SK-N-SH (cell line): Measurements from ENCODE around the gene CD81. TPM values are rescaled to one million over a fixed set of nuclear protein-coding genes. Genes with fewer than 3 reads are reported as not detected.

ENCODE experiments used
- CTCF ChIA-PET: fragments of 300-600, 350-600 bp; formaldehyde crosslinking; extraction: SDS; loops from one replicate; lab custom pipeline; 2021; lab: Yijun Ruan, JAX
- POLR2A ChIA-PET: fragments of 350-600 bp; sonication (Branson Sonifier 250); formaldehyde crosslinking; extraction: SDS; loops from one replicate; lab custom pipeline; 2020; ENCODE audit warnings: antibody characterized with exemption, inconsistent platforms; lab: Yijun Ruan, JAX
- DNase-seq: peaks from one replicate; pipeline ENCODE4 v3.0.0; 2012
- H2AFZ ChIP-seq: fragments of 200-600 bp; sonication (generic); 2 replicates; pipeline ENCODE4 v1.8.1; 2016; ENCODE audit warnings: antibody characterized with exemption, mild to moderate bottlenecking, low read depth
- H3F3A ChIP-seq: fragments of 200-600 bp; sonication (generic); replicated peaks from 2 replicates; pipeline ENCODE3; 2016; ENCODE audit warnings: antibody characterized with exemption, mild to moderate bottlenecking; ENCODE audit not compliant: insufficient read depth
- H3K27ac ChIP-seq, 2 experiments: fragments of 200-500 bp in 1 of 2; fragments of 200-600 bp in 1 of 2; sonication (Bioruptor generic) in 1 of 2; sonication (generic), shearing (Covaris generic) in 1 of 2; 2 replicates each; pipeline versions ENCODE4 v1.5.1 to v1.6.1; 2014 to 2016; ENCODE audit warnings: low read depth in 2 of 2, inconsistent platforms in 1 of 2, low read length in 1 of 2, mild to moderate bottlenecking in 1 of 2, mixed read lengths in 1 of 2
- H3K27me3 ChIP-seq: fragments of 200-600 bp; sonication (generic), shearing (Covaris generic); 2 replicates; pipeline ENCODE4 v1.6.1; 2016; ENCODE audit warnings: mixed run types; ENCODE audit not compliant: insufficient read depth
- H3K36me3 ChIP-seq, 2 experiments: fragments of 200-500 bp in 1 of 2; fragments of 200-600 bp in 1 of 2; sonication (Bioruptor generic) in 1 of 2; sonication (generic) in 1 of 2; replicated peaks in 1 of 2; 2 replicates each; pipeline versions ENCODE3 to v1.5.1; 2014 to 2016; ENCODE audit warnings: low read length in 1 of 2, mild to moderate bottlenecking in 1 of 2; ENCODE audit not compliant: insufficient read depth in 2 of 2, control insufficient read depth in 1 of 2
- H3K4me1 ChIP-seq, 2 experiments: fragments of 200-500 bp in 1 of 2; fragments of 200-600 bp in 1 of 2; sonication (Bioruptor generic) in 1 of 2; sonication (generic), shearing (Covaris generic) in 1 of 2; 2 replicates each; pipeline versions ENCODE4 v1.5.1 to v1.6.1; 2014 to 2016; ENCODE audit warnings: low read depth in 1 of 2, low read length in 1 of 2, mixed run types in 1 of 2; ENCODE audit not compliant: insufficient read depth in 2 of 2, control insufficient read depth in 1 of 2
- H3K4me2 ChIP-seq: fragments of 200-600 bp; sonication (generic), shearing (Covaris generic); 2 replicates; pipeline ENCODE4 v1.6.1; 2017; ENCODE audit warnings: mixed run types
- H3K4me3 ChIP-seq, 2 experiments: fragments of 200-500 bp in 1 of 2; fragments of 200-600 bp in 1 of 2; sonication (Bioruptor generic) in 1 of 2; sonication (generic), shearing (Covaris generic) in 1 of 2; 2 replicates each; pipeline versions ENCODE4 v1.5.1 to v1.8.1; 2014 to 2016; ENCODE audit warnings: low read depth in 2 of 2, inconsistent platforms in 1 of 2, low read length in 1 of 2, mild to moderate bottlenecking in 1 of 2, mixed read lengths in 1 of 2, moderate library complexity in 1 of 2
- H3K79me2 ChIP-seq: fragments of 200-600 bp; sonication (generic); 2 replicates; pipeline ENCODE4 v1.8.1; 2017; ENCODE audit warnings: mild to moderate bottlenecking; ENCODE audit not compliant: insufficient read depth
- H3K9ac ChIP-seq: fragments of 200-600 bp; sonication (generic); 2 replicates; pipeline ENCODE4 v1.6.1; 2017; ENCODE audit warnings: mixed run types
- H3K9me2 ChIP-seq: fragments of 200-600 bp; sonication (generic); 2 replicates; pipeline ENCODE4 v1.6.1; 2017; ENCODE audit warnings: mixed run types
- H3K9me3 ChIP-seq: fragments of 200-600 bp; sonication (generic); 2 replicates; pipeline ENCODE4 v1.6.1; 2017; ENCODE audit warnings: mixed run types, mild to moderate bottlenecking, moderate library complexity
- H4K20me1 ChIP-seq: fragments of 200-600 bp; sonication (generic); 2 replicates; pipeline ENCODE4 v1.6.1; 2017; ENCODE audit warnings: mild to moderate bottlenecking, mixed run types; ENCODE audit not compliant: insufficient read depth
- GABPA ChIP-seq: IDR thresholded peaks from 2 replicates; pipeline ENCODE4 v1.4.0; 2012; ENCODE audit warnings: low read depth, mild to moderate bottlenecking
- JUND ChIP-seq: IDR thresholded peaks from 2 replicates; pipeline ENCODE4 v1.4.0; 2012
- NRF1 ChIP-seq: IDR thresholded peaks from 2 replicates; pipeline ENCODE4 v1.6.1; 2012; ENCODE audit warnings: low read depth, mild to moderate bottlenecking, low read length
- POLR2AphosphoS5 ChIP-seq: IDR thresholded peaks from 2 replicates; pipeline ENCODE4 v1.6.1; 2012; ENCODE audit warnings: low read depth, low read length
- TCF12 ChIP-seq: IDR thresholded peaks from 2 replicates; pipeline ENCODE4 v1.4.0; 2012
- TEAD4 ChIP-seq: IDR thresholded peaks from 2 replicates; pipeline ENCODE4 v1.4.0; 2012; ENCODE audit warnings: mild to moderate bottlenecking, borderline replicate concordance; ENCODE audit not compliant: insufficient read depth
- USF2 ChIP-seq: fragments of 150-350 bp; IDR thresholded peaks from 2 replicates; pipeline ENCODE4 v1.6.1; 2017; ENCODE audit warnings: antibody characterized with exemption, low read length, low read depth, borderline replicate concordance
- WGBS: methylation state at CpG from one replicate; pipeline ENCODE4 v1.1.6; 2017; ENCODE audit warnings: low lambda C conversion rate; 5-methylcytosine and 5-hydroxymethylcytosine counted together
- polyA plus RNA-seq, 3 experiments: library from polyadenylated mRNA; depleted of rRNA; stranded (reverse); fragments of >200 nt; gene quantifications; 2 replicates each; pipeline ENCODE4 v1.2.3, GENCODE V29; 2012
- small RNA-seq, 7 experiments: library from RNA; depleted of rRNA; stranded (forward); fragments of <200 nt; gene quantifications; one replicate each; pipeline ENCODE3, GENCODE V24; 2012

The CD81 gene
- polyA plus RNA-seq, 1 of the 3 experiments (the other 2 are of a cell fraction): 517 TPM

GRCh38 chr11:2446590-2447252, 69.6 kb downstream of the CD81 start:
- POLR2A ChIA-PET: no interaction called here
- Histone ChIP-seq H2AFZ (no peak overlapping the region), H3K4me3 (no peak overlapping the region), H3K79me2 (no peaks in the 10 kb centered on the region), H3K9me3 (no peaks in the 10 kb centered on the region), H3K36me3 (no peaks in the 10 kb centered on the region), H3K27me3 (no peaks in the 10 kb centered on the region; the same call in 1 of the 2 replicates), H3K4me2 (no peak overlapping the region), H3F3A (no peaks in the 10 kb centered on the region), H3K9me2 (no peaks in the 10 kb centered on the region), H3K27ac (no peak overlapping the region), H4K20me1 (no peaks in the 10 kb centered on the region), H3K4me1 (peaks cover 0 to 6% of the 10 kb centered on the region in 2 experiments; a peak in 1 of 4 replicates), H3K9ac (no peak overlapping the region)
- peak; percentile 30 for DNase-seq
- TF ChIP-seq TEAD4: no peak
- TF ChIP-seq USF2: no peak
- TF ChIP-seq JUND: no peak
- no peak for TF ChIP-seq POLR2AphosphoS5
- TF ChIP-seq NRF1: no peak
- no peak for TF ChIP-seq TCF12
- TF ChIP-seq GABPA: no peak
- WGBS: 57% methylated on average over 4 of the region's 15 CpGs
- CTCF ChIA-PET: interaction anchor here (1.4 to 4.4 kb wide), 4 partner anchors 13 to 85 kb away, joined by 3 to 43 read pairs (median 26); no protein-coding TSS in a partner anchor

Small RNA genes lying within 50 kb of the gene (small RNA-seq; reads per million reads assigned to genes)
- gene RF00019: 0 reads per million in 7 experiments

Other genes starting within 250 kb of the CD81 start
- gene IGF2, start 237.9 kb upstream of the CD81 start, polyA plus RNA-seq (2012; rRNA removed): 0.05 TPM in 1 of 2 replicates, not detected in the other
- gene INS, start 216.1 kb upstream of the CD81 start, polyA plus RNA-seq (2012; rRNA removed): not detected in 2 replicates
- not detected in 2 replicates for gene TH, start 205.5 kb upstream of the CD81 start, polyA plus RNA-seq (2012; rRNA removed)
- gene ASCL2, start 106.7 kb upstream of the CD81 start, polyA plus RNA-seq (2012; rRNA removed): not detected in 2 replicates
- 0.03 and 0.06 TPM in 2 replicates for gene C11orf21, start 75.4 kb upstream of the CD81 start, polyA plus RNA-seq (2012; rRNA removed)
- gene TSPAN32, start 75.3 kb upstream of the CD81 start, polyA plus RNA-seq (2012; rRNA removed): 0.12 and 0.18 TPM in 2 replicates
- gene TSSC4, start 23.4 kb downstream of the CD81 start, polyA plus RNA-seq (2012; rRNA removed): 45.1 and 45.3 TPM in 2 replicates
- not detected in 2 replicates for gene TRPM5, start 67.2 kb downstream of the CD81 start, polyA plus RNA-seq (2012; rRNA removed)
- 0.05 and 0.15 TPM in 2 replicates for gene KCNQ1, start 67.7 kb downstream of the CD81 start, polyA plus RNA-seq (2012; rRNA removed)